Upper lobe of left lung (tissue), 4 donors: ENCODE measurements around the gene VASN.

Source experiments
- CTCF ChIP-seq, 6 experiments: fragments of 450-650 bp in 4 of 6; fragments of 200-600 bp in 2 of 6; sonication (generic) in 2 of 6; IDR thresholded peaks; one replicate each; pipeline ENCODE4 v1.5.1; 2016 to 2019; ENCODE audit warnings: antibody characterized with exemption in 6 of 6
- EP300 ChIP-seq, 4 donors: sonication (generic); formaldehyde crosslinking; IDR thresholded peaks; one replicate each; pipeline ENCODE4 v1.5.1; 2017; ENCODE audit warnings: antibody characterized with exemption in 4 of 4, control low read depth in 2 of 4
- POLR2A ChIP-seq, 4 donors: fragments of 450-650 bp; IDR thresholded peaks; one replicate each; pipeline ENCODE4 v1.5.1; 2016 to 2017; ENCODE audit warnings: antibody characterized with exemption in 4 of 4, mild to moderate bottlenecking in 2 of 4
- POLR2AphosphoS5 ChIP-seq, 2 donors: sonication (generic); formaldehyde crosslinking; IDR thresholded peaks; one replicate each; pipeline ENCODE4 v1.5.1; 2017; ENCODE audit warnings: antibody characterized with exemption in 2 of 2

GRCh38 chr16:4359914-4360313 lies 11.7 kb upstream of the VASN start:
- TF ChIP-seq CTCF (IDR thresholded peaks at IDR 0.05) (no peak), POLR2AphosphoS5 (IDR thresholded peaks at IDR 0.05) (no peak), POLR2A (IDR thresholded peaks at IDR 0.05) (no peak), EP300 (IDR thresholded peaks at IDR 0.05) (no peak)
